ENCODE data around the gene DMBT1.

DNA sequence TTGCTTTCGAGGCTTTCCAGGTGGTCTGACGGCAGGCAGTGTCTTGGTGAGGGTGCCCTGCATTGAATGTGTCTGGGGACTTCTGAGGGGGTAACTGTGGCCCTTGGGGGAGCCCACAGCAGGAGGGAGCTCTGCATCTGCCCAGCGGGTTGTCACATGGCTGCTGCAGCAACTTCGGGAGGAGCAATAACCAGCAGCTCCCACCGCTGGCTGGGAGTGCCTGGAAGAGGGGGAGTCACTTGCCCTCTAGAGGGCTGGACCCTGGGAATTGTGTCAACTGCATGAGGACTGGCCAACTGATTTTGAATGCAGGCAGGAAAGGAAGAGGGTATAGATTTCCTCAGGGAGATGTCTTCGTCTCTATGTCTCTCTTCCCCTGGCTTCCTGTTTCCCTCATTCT lies 112.7 kb downstream of the DMBT1 start:
- TF ChIP-seq, protein P1, sequence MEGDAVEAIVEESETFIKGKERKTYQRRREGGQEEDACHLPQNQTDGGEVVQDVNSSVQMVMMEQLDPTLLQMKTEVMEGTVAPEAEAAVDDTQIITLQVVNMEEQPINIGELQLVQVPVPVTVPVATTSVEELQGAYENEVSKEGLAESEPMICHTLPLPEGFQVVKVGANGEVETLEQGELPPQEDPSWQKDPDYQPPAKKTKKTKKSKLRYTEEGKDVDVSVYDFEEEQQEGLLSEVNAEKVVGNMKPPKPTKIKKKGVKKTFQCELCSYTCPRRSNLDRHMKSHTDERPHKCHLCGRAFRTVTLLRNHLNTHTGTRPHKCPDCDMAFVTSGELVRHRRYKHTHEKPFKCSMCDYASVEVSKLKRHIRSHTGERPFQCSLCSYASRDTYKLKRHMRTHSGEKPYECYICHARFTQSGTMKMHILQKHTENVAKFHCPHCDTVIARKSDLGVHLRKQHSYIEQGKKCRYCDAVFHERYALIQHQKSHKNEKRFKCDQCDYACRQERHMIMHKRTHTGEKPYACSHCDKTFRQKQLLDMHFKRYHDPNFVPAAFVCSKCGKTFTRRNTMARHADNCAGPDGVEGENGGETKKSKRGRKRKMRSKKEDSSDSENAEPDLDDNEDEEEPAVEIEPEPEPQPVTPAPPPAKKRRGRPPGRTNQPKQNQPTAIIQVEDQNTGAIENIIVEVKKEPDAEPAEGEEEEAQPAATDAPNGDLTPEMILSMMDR (IDR thresholded peaks at IDR 0.05): no peak
- no peak for TF ChIP-seq EP300 (IDR thresholded peaks at IDR 0.05)
